GM10248 (cell line): Measurements from ENCODE around the gene POLE.

ENCODE experiments used
- CTCF ChIA-PET: fragments of 300-600 bp; sonication (Branson Sonifier 250); formaldehyde crosslinking; extraction: SDS; loops from one replicate; lab custom pipeline; 2021; ENCODE audit warnings: antibody characterized with exemption; lab: Yijun Ruan, JAX
- POLR2A ChIA-PET: fragments of 350-650 bp; sonication (Branson Sonifier 250); formaldehyde crosslinking; extraction: SDS; loops from one replicate; lab custom pipeline; 2020; ENCODE audit warnings: antibody characterized with exemption; lab: Yijun Ruan, JAX
- DNase-seq: peaks from one replicate; pipeline ENCODE4 v3.0.0; 2012; ENCODE audit errors: extremely low spot score
- TF ChIP-seq, protein P1 (sequence below): IDR thresholded peaks from 2 replicates; pipeline ENCODE4 v1.5.1; 2012; ENCODE audit warnings: mild to moderate bottlenecking, low read depth; ENCODE audit errors: extremely low read depth, missing control alignments, control extremely low read depth

The POLE gene

DNA sequence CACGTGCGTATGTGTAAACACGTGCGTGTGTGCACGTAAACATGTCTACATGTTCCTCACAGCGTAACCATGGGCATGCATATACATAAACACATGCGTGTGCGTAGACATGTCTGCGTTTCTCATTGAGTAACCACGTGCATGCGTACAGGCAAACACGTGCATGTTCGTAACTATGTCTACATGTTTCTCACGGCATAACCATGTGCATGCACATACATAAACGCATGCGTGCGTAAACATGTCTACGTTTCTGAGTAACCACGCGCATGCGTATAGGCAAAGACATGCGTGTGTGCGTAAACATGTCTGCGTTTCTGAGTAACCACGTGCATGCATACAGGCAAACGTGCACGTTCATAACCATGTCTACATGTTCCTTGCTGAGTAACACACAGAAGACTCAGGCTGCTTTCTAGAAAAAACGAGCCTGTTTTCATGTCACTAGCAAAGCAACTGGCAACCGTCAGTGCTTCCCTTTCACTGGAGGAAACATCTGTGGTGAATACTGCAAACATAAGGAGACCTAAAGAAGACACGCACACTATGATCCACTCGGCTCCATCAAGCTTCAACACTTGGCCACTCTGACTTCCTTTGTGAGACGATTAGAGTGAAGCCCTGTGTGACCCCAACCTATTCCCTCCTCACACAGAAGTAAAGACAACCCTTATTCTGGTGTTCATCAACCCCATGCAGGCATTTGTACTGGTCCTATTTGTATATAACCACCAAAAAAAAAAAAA lies 28.8 kb downstream of the POLE start:
- no peak for DNase-seq
- CTCF ChIA-PET: interaction anchor here (1.0 to 1.4 kb wide), 2 partner anchors 12 to 20 kb away, joined by 4 to 5 read pairs; no protein-coding TSS in a partner anchor
- POLR2A ChIA-PET: no interaction called here
- TF ChIP-seq, protein P1, sequence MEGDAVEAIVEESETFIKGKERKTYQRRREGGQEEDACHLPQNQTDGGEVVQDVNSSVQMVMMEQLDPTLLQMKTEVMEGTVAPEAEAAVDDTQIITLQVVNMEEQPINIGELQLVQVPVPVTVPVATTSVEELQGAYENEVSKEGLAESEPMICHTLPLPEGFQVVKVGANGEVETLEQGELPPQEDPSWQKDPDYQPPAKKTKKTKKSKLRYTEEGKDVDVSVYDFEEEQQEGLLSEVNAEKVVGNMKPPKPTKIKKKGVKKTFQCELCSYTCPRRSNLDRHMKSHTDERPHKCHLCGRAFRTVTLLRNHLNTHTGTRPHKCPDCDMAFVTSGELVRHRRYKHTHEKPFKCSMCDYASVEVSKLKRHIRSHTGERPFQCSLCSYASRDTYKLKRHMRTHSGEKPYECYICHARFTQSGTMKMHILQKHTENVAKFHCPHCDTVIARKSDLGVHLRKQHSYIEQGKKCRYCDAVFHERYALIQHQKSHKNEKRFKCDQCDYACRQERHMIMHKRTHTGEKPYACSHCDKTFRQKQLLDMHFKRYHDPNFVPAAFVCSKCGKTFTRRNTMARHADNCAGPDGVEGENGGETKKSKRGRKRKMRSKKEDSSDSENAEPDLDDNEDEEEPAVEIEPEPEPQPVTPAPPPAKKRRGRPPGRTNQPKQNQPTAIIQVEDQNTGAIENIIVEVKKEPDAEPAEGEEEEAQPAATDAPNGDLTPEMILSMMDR: no peak

DNA sequence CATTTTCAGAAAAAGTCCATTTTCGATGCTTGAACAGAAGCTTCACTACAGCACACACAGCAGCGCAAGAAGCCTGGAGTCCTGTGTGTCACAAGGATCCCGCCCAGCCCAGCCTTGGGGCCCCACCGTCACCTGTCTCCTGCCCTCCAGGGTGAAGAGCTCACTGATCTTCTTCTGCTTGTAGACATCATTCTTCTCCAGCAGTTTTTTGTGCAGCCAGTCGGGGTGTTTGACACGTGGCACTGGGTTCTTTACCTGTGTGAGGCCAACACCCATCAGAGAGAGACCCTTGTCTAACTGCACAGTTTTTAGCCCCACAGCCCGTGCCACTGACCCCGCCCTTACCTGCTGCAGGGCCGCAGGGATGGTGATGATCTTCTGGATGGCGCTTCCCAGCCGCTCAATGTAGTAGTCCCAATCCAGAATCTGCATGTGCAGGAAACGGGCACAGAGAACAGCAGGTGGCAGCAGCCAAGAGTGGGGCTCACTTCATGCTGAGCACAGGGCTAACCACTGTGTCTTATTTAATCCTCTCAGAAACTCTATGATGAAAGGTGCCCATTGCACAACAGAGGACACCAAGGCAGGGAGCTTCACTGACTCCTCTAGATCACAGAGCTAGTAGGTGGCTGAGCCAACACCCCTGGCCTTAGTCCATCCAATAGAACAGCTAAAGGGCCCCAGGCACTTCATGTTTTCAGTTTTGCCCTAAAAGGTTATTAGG lies 30.0 kb downstream of the POLE start:
- CTCF ChIA-PET: interaction anchor here (1.0 kb wide), 1 partner anchor 11 kb away, joined by 5 read pairs; no protein-coding TSS in a partner anchor
- DNase-seq: no peak
- TF ChIP-seq, protein P1: no peak
- POLR2A ChIA-PET: no interaction called here

DNA sequence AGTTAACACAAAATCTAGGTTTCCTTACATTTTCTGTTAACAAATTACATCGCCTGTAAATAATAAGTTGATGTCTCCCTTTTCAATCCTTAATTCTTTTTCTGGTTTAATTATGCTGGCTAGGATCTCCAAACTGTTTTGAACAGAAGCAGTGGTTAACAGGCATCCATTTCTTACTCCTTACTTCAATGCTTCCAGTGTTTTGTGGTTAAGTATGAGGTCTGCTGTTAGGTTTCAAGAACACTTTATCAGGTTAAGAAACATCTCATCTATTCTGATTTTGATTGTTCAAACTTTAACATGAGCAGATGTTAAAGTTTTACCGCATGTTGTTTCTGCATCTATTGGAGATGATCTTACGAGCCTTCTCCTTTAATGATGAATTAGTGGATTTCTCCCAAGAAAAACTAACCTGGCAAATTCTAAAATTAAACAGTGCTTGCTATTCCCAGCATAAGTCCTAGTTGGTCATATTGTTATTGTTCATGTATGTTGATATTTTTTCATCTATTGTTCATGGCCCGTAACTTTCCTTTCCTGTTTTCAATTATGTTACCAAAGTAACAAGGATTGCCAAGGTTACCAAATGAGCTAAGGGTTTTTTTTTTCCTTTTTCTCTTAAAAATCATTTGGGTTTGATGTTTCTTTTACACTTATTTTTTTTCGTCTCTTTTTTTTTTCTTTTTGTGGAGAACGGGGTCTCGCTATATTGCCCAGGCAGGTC lies 33.4 kb downstream of the POLE start:
- ChIA-PET POLR2A (no interaction called here), CTCF (interaction anchor here (1.0 kb wide), 1 partner anchor 15 kb away, joined by 3 read pairs; no protein-coding TSS in a partner anchor)

DNA sequence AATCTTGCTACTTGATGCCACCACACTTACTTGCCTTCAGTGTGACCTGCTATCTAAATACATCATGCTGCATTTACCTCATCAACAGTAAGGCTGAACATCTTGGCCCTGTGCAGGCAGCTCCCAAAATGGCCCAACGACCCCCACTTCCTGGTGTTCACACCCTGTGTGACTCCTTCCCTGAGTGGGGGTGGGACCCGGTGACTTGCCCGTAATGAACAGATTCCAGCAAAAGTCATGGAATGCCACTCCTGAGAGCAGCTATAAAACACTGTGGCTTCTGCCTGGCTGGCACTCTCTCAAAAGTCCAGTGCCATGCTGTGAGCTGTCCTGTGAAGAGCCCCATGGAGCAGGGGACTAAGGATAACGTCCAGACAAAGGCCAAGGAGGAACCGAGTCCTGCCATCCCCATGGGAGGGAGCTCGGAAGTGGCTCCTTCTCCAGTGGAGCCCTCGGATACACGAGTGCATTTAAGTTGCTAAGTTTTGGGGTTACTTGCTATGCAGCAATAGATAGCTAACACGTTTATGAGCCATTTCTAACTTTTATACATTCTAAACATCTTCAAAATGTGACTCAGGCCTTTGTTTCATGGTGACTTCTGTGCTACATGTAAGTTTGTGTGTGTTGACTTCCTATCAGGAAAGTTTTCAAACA lies 35.6 kb downstream of the POLE start:
- no peak for DNase-seq
- ChIA-PET CTCF (no interaction called here), POLR2A (no interaction called here)
- TF ChIP-seq, protein P1: no peak

More for the DNA sequence above, 33.4 kb downstream of the POLE start:
- TF ChIP-seq, protein P1: no peak
- DNase-seq: no peak

DNA sequence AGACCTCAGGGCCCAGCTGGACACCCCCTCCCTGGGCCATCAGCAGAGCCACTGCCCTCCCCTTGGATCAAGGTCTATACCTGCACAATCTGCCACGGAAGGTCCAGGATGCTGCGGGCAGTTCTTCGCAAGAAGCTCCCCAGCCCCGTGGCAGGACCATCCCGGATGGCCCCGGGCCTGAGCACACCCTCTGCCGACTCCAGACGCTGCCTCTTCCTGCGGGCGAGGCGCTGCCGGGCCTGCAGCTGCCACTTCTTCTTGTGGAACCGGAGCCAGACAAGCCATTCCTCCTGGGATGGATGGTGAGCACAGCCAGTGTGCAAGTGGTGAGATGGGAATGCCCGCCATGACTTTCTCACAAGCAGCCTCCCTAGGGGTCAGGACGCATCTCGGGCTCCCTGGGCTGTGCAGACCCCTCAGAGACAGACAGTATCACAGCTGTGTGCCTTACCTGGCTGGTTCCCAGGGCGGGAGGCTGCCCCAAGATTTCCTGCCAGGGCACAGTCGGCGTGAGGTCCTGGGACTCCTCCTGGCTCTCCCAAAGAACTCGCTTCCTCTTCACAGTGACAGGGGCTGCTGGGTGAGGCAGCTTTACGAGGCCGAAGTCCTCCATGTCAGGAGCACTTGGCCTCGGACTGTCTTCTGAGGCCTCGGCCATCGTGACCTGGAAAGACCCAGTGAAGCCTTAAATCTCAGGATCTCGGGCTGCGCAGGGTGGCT lies 37.8 kb downstream of the POLE start:
- TF ChIP-seq, protein P1: no peak
- ChIA-PET CTCF (interaction anchor here (1.4 to 2.6 kb wide), 3 partner anchors 11 to 34 kb away, joined by 3 to 11 read pairs (median 3); no protein-coding TSS in a partner anchor), POLR2A (no interaction called here)
- no peak for DNase-seq
